Activated T-cell treated with anti-CD3 and anti-CD28 coated beads for 24 hours (primary cell): ENCODE data around the gene FNBP1L.
A peak's percentile ranks its signal among the peaks of the same experiment; 100 is the strongest.

Experiments
- DNase-seq: peaks from one replicate; pipeline ENCODE4 v3.0.0-alpha.2; 2020; ENCODE audit warnings: low read depth

Gene FNBP1L

GRCh38 chr1:93447481-93448291 is at the start of gene FNBP1L:
FNBP1L (plus strand) TSS chr1:93448118; CDS start chr1:93448282, 164 bp downstream.
- DNase-seq, result peak; percentile 37

GRCh38 chr1:93399781-93400180 is 48.1 kb upstream of the FNBP1L start:
- DNase-seq, result no peak

GRCh38 chr1:93408203-93408602 is 39.7 kb upstream of the FNBP1L start:
- DNase-seq, result no peak

GRCh38 chr1:93411000-93411399 is 36.9 kb upstream of the FNBP1L start:
- DNase-seq, result no peak

- DNase-seq, result no peak
These were observed 33.2 kb upstream of the FNBP1L start for GRCh38 chr1:93414749-93415148.

- no peak for DNase-seq
These were observed 32.6 kb upstream of the FNBP1L start for GRCh38 chr1:93415296-93415695.

GRCh38 chr1:93416183-93416582 is 31.7 kb upstream of the FNBP1L start:
- DNase-seq, result no peak

GRCh38 chr1:93419344-93419743 is 28.6 kb upstream of the FNBP1L start:
- no peak for DNase-seq

GRCh38 chr1:93420400-93420799 is 27.5 kb upstream of the FNBP1L start:
- no peak for DNase-seq

GRCh38 chr1:93426181-93426580 is 21.7 kb upstream of the FNBP1L start:
- no peak for DNase-seq

- DNase-seq, result no peak
These were observed 20.3 kb upstream of the FNBP1L start for GRCh38 chr1:93427656-93428055.

- no peak for DNase-seq
These were observed 14.4 kb upstream of the FNBP1L start for GRCh38 chr1:93433407-93433961.

- DNase-seq, result no peak
These were observed 13.8 kb upstream of the FNBP1L start for GRCh38 chr1:93434088-93434487.

- DNase-seq, result no peak
These were observed 12.9 kb upstream of the FNBP1L start for GRCh38 chr1:93434987-93435386.

GRCh38 chr1:93435443-93435842 is 12.5 kb upstream of the FNBP1L start:
- DNase-seq, result no peak

GRCh38 chr1:93436496-93436895 is 11.4 kb upstream of the FNBP1L start:
- no peak for DNase-seq

GRCh38 chr1:93437976-93438605 is 9.8 kb upstream of the FNBP1L start:
- DNase-seq, result no peak

- DNase-seq, result no peak
These were observed 9.2 kb upstream of the FNBP1L start for GRCh38 chr1:93438716-93439115.

- no peak for DNase-seq
These were observed 7.6 kb upstream of the FNBP1L start for GRCh38 chr1:93440272-93440671.

GRCh38 chr1:93440706-93441105 is 7.2 kb upstream of the FNBP1L start:
- DNase-seq, result no peak

- no peak for DNase-seq
These were observed 6.3 kb upstream of the FNBP1L start for GRCh38 chr1:93441589-93441988.

GRCh38 chr1:93442008-93442666 is 5.8 kb upstream of the FNBP1L start:
- DNase-seq, result no peak

- DNase-seq, result no peak
These were observed 5.2 kb upstream of the FNBP1L start for GRCh38 chr1:93442741-93443140.
